T-helper 1 cell treated with Interleukin-12 subunit alpha and Interleukin-12 subunit beta and Interleukin-4 antibody, amounts not matched to agents 30 μg/mL and 1 μg/mL, for 36 hours (primary cell): Measurements from ENCODE around the gene HMGA1.
A peak's percentile ranks its signal among the peaks of the same experiment; 100 is the strongest.

Experiments used
- H3K27ac Mint-ChIP-seq: one replicate; pipeline ENCODE4 v1.8.0; 2021; ENCODE audit warnings: mild to moderate bottlenecking, mixed read lengths
- H3K27me3 Mint-ChIP-seq: one replicate; pipeline ENCODE4 v1.8.0; 2021; ENCODE audit warnings: low read depth, mixed read lengths
- H3K36me3 Mint-ChIP-seq: one replicate; pipeline ENCODE4 v1.8.0; 2021; ENCODE audit warnings: low read depth, mixed read lengths
- H3K4me1 Mint-ChIP-seq: one replicate; pipeline ENCODE4 v1.8.0; 2021; ENCODE audit warnings: low read depth, mixed read lengths
- H3K4me3 Mint-ChIP-seq: one replicate; pipeline ENCODE4 v1.8.0; 2021; ENCODE audit warnings: mild to moderate bottlenecking, moderate library complexity, mixed read lengths
- H3K9me3 Mint-ChIP-seq: one replicate; pipeline ENCODE4 v1.8.0; 2021; ENCODE audit warnings: mixed read lengths

The HMGA1 gene, protein sequence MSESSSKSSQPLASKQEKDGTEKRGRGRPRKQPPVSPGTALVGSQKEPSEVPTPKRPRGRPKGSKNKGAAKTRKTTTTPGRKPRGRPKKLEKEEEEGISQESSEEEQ

DNA sequence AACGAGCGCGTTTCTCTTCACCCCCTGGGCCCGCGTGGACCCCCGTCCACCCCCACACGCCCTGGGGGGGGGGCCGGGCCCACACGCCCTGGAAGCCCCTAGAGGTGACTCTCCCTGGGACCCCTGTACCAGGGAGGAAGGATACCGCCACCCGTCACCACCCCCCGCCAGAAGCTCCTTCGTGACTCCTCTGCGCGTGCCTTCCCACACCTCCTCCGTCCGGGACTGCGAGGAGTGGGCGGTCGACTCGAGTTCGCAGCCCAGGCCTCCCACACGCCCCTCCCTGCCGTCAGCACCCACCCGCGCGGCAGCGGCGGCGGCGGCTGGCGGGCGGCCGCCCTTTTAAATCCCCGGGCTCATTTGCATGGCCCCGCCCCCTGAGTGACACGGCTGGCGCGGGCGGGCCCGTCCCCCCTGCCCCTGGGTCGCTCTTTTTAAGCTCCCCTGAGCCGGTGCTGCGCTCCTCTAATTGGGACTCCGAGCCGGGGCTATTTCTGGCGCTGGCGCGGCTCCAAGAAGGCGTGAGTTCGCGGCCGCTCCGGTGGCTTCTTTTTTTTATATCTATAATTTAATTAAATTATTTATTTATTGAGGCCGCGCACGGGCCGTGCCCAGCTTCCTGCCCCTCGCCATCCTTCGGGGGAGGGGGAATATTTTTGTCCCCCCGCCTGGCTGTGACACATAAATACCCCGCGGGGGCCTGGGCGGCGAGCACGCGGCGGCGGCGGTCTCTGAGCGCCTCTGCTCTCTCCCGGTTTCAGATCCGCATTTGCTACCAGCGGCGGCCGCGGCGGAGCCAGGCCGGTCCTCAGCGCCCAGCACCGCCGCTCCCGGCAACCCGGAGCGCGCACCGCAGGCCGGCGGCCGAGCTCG, at the start of gene HMGA1:
Gene HMGA1 (plus strand): TSS at position 431 of the 873 bp plus-strand sequence. CDS start 3,908 bp downstream, outside the sequence.
- Mint-ChIP-seq H3K4me1 (peaks cover 31% of the 10 kb centered on the region), H3K27ac (peak within 1 kb of the TSS; percentile 94), H3K4me3 (peak within 1 kb of the TSS; percentile 84), H3K27me3 (no peaks in the 10 kb centered on the region), H3K9me3 (no peaks in the 10 kb centered on the region), H3K36me3 (peaks cover 12% of the 10 kb centered on the region)

GRCh38 chr6:34189806-34190503, 46.7 kb upstream of the HMGA1 start:
- H3K9me3 Mint-ChIP-seq, result no peaks in the 10 kb centered on the region
- H3K4me1 Mint-ChIP-seq, result no peaks in the 10 kb centered on the region
- H3K27me3 Mint-ChIP-seq, result peaks cover 4% of the 10 kb centered on the region
- no peak overlapping the region for H3K27ac Mint-ChIP-seq
- H3K4me3 Mint-ChIP-seq, result no peak overlapping the region
- H3K36me3 Mint-ChIP-seq, result no peaks in the 10 kb centered on the region

- Mint-ChIP-seq H3K4me1 (no peaks in the 10 kb centered on the region), H3K4me3 (no peak overlapping the region), H3K9me3 (no peaks in the 10 kb centered on the region), H3K36me3 (no peaks in the 10 kb centered on the region), H3K27me3 (peaks cover 8% of the 10 kb centered on the region), H3K27ac (no peak overlapping the region)
Measured at GRCh38 chr6:34190504-34191122, 46.1 kb upstream of the HMGA1 start.

- peaks cover 4% of the 10 kb centered on the region for H3K4me1 Mint-ChIP-seq
- H3K27me3 Mint-ChIP-seq, result peaks cover 14% of the 10 kb centered on the region
- no peak overlapping the region for H3K27ac Mint-ChIP-seq
Measured at GRCh38 chr6:34194772-34195171, 41.9 kb upstream of the HMGA1 start.

DNA sequence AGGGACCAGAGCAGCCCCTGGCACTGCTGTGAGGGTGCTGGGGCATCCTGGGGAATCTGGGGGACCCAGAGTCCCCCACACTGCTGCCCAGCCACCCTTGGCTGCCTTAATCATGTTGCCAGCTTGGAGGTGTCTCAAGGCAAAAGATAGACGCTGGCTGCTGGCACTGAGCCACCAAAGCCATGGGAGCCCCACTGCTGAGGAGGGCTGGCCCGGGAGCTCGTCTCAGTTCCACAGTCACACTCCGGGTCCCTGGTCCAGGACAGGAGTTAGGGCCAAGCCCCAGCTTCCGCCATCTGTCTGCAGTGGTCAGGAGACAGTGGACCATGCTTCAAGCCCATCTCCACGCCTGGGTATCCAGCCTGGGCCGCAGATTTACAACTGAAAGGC, 41.0 kb upstream of the HMGA1 start:
- Mint-ChIP-seq H3K4me3 (no peak overlapping the region), H3K27me3 (peaks cover 14% of the 10 kb centered on the region), H3K36me3 (no peaks in the 10 kb centered on the region), H3K4me1 (peaks cover 6% of the 10 kb centered on the region), H3K27ac (no peak overlapping the region), H3K9me3 (no peaks in the 10 kb centered on the region)

More at GRCh38 chr6:34194772-34195171, 41.9 kb upstream of the HMGA1 start:
- Mint-ChIP-seq H3K4me3 (no peak overlapping the region), H3K36me3 (no peaks in the 10 kb centered on the region), H3K9me3 (no peaks in the 10 kb centered on the region)

DNA sequence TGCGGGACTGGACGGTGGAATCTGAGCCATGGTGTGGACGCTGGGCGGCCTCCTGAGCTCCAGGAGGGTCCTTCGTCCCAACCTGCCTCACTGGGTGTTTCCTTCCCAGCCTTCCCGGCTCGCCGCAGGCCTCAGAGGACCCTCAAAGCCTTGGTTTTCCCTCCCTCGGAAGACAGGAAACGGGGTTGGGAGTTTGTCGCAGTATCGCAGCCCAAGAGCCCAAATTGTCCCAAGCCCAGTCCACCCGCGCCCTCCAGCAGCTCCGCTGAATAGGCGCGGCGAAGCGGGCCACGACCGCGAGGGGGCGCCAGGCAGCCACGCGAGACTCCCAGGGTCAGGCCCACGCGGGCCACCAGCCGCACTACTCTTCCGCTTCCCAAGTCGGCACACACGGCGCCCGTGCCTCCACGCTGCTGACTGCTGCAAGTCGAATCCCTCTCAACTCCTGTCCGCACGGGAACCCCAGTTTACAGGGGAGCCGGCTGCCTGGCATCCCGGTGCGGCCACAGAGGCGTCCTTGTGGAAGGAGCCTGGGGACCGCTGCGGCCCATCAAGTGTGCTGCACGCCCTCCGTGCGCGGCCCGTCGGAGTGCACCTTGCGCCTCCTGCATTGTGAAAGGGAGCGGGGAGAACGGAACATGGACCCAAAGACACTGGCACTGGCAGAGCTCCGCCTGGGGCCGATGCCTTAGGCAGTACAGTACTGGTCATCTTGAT, 40.4 kb upstream of the HMGA1 start:
- H3K4me1 Mint-ChIP-seq, result peaks cover 6% of the 10 kb centered on the region
- H3K9me3 Mint-ChIP-seq, result no peaks in the 10 kb centered on the region
- H3K4me3 Mint-ChIP-seq, result peak overlapping the region; percentile 74
- H3K27ac Mint-ChIP-seq, result peak overlapping the region; percentile 26
- H3K36me3 Mint-ChIP-seq, result no peaks in the 10 kb centered on the region
- H3K27me3 Mint-ChIP-seq, result peaks cover 14% of the 10 kb centered on the region

- Mint-ChIP-seq H3K4me1 (peaks cover 6% of the 10 kb centered on the region), H3K27me3 (peaks cover 14% of the 10 kb centered on the region), H3K9me3 (no peaks in the 10 kb centered on the region), H3K4me3 (peak overlapping the region; percentile 74), H3K36me3 (no peaks in the 10 kb centered on the region), H3K27ac (no peak overlapping the region)
Measured at GRCh38 chr6:34196833-34197195, 39.9 kb upstream of the HMGA1 start.

DNA sequence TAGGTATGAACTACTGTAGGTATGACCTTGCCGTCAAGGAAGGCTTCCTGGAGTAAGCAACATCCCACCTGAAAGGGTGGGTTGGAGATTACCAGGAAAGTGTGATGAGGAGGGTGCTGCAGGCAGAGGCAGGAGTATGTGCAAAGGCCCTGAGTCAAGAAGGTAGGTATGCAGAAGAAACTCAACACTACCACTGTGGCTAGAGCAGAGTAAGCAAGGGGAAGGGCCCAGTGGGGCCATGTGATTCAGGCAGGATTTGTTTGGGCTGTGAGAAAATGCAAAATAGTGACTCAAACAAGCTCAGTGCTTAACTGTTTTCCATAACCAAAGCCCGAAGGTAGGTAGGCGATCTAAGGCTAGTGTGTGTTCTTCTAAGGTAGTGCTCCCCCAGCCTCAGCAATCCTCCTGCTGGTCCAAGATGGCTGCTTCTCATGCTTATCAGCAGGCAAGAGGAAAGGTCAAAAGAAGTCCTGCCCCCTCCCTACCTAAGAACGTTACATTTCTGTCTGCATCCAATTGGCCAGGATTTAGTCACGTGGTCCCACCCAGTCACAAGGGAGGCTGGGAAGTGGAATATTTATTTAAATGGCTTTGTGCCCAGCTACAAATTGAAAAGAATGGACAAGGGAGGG, 36.2 kb upstream of the HMGA1 start:
- no peak overlapping the region for H3K27ac Mint-ChIP-seq

DNA sequence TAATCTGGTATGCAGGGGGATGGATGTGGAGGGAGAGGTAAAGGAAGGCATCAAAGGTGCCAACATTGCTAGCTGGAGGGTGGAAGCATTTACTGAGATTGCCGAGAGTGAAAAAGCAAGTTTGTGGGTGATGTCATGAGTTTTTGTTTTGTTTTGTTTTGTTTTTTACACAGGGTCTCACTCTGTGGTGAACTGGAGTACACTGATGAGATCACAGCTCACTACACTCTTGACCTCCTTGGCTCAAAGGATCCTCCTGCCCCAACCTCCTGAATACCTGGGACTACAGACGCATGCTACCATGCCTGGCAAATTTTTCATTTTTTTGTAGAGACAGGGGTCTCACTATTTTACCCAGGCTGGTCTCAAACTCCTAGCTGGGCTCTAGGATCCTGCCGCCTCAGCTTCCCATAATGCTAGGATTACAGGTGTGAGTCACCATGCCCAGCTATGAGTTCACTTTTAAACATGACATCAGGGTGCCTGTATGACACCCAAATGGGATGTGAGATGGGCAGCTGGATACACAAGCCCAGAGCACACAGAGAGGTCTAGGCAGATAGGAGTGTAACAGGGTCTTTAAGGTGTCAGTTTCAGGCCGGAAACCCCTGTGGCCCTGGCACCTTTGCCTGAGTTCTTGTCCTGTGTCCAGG, 35.1 kb upstream of the HMGA1 start:
- Mint-ChIP-seq H3K4me1 (peaks cover 3% of the 10 kb centered on the region), H3K9me3 (no peaks in the 10 kb centered on the region), H3K36me3 (no peaks in the 10 kb centered on the region), H3K27me3 (peaks cover 4% of the 10 kb centered on the region), H3K27ac (no peak overlapping the region), H3K4me3 (no peak overlapping the region)

More for the DNA sequence above, 36.2 kb upstream of the HMGA1 start:
- Mint-ChIP-seq H3K9me3 (no peaks in the 10 kb centered on the region), H3K4me1 (peaks cover 6% of the 10 kb centered on the region), H3K4me3 (no peak overlapping the region), H3K36me3 (no peaks in the 10 kb centered on the region), H3K27me3 (peaks cover 6% of the 10 kb centered on the region)

GRCh38 chr6:34202329-34203201, 34.1 kb upstream of the HMGA1 start:
- H3K9me3 Mint-ChIP-seq, result no peaks in the 10 kb centered on the region
- no peaks in the 10 kb centered on the region for H3K36me3 Mint-ChIP-seq
- peaks cover 4% of the 10 kb centered on the region for H3K27me3 Mint-ChIP-seq
- no peak overlapping the region for H3K27ac Mint-ChIP-seq
- peaks cover 3% of the 10 kb centered on the region for H3K4me1 Mint-ChIP-seq
- no peak overlapping the region for H3K4me3 Mint-ChIP-seq

DNA sequence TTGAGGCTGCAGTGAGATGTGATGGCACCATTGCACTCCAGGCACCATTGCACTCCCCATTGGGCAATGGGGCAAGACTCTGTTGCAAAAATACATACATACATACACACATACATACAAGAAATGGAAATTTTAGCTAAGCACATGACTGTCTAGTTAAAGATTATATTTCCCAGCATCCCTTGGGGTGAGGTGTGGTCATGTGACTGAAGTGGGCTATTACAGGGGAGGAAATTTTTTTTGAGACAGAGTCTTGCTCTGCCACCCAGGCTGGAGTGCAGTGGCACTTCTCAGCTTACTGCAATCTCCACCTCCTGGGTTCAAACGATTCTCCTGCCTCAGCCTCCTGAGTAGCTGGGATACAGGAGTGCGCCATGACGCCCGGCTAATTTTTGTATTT, 32.0 kb upstream of the HMGA1 start:
- Mint-ChIP-seq H3K36me3 (no peaks in the 10 kb centered on the region), H3K27me3 (no peaks in the 10 kb centered on the region), H3K9me3 (no peaks in the 10 kb centered on the region), H3K4me3 (no peak overlapping the region), H3K27ac (no peak overlapping the region), H3K4me1 (peaks cover 7% of the 10 kb centered on the region)

GRCh38 chr6:34205466-34205865, 31.2 kb upstream of the HMGA1 start:
- no peaks in the 10 kb centered on the region for H3K27me3 Mint-ChIP-seq
- H3K4me1 Mint-ChIP-seq, result peaks cover 5% of the 10 kb centered on the region
- H3K36me3 Mint-ChIP-seq, result no peaks in the 10 kb centered on the region
- no peaks in the 10 kb centered on the region for H3K9me3 Mint-ChIP-seq
- H3K27ac Mint-ChIP-seq, result no peak overlapping the region
- no peak overlapping the region for H3K4me3 Mint-ChIP-seq

DNA sequence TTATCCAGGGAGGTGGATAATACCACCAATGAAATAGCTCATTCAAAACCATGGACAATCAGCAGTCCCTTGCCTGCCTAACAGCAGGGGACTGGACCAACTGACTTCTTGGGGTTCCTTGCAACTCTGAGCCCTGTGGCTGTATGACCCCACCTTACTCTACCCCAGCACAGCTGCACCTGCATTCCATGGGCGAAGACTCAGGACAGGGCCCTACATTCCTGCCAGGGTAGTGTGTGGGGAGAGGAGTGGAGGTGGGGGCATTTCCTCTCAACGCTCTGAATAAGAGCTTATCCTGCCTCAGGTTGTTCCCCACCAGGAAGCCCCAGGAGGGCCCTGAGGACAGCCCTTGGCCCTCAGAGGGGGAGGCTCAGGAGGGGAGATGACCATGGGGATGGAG, 30.8 kb upstream of the HMGA1 start:
- H3K4me1 Mint-ChIP-seq, result peaks cover 5% of the 10 kb centered on the region
- no peaks in the 10 kb centered on the region for H3K36me3 Mint-ChIP-seq
- no peaks in the 10 kb centered on the region for H3K9me3 Mint-ChIP-seq
- no peak overlapping the region for H3K27ac Mint-ChIP-seq
- H3K4me3 Mint-ChIP-seq, result no peak overlapping the region
- H3K27me3 Mint-ChIP-seq, result no peaks in the 10 kb centered on the region
